NCI-H774 (cell line): ENCODE results near the gene ZNFX1.
"Not testable (repeated sequence)": the region's sequence is repeated elsewhere in the genome, so short reads cannot be mapped to it uniquely, and the experiment has no call there.

Source experiments
- DNase-seq: peaks from one replicate; lab custom pipeline; 2025; lab: John Stamatoyannopoulos, UW

Gene ZNFX1

GRCh38 chr20:49278036-49278817 is at the start of gene ZNFX1:
Gene ZNFX1, minus strand, starts transcription at chr20:49278057. Its CDS starts 2,218 bp downstream, at chr20:49275839.
- peak; percentile 97 for DNase-seq

- no peak for DNase-seq
These were observed 48.2 kb upstream of the ZNFX1 start for GRCh38 chr20:49326026-49326425.

GRCh38 chr20:49324306-49324705 is 46.4 kb upstream of the ZNFX1 start:
- DNase-seq: no peak

- DNase-seq: no peak
These were observed 45.9 kb upstream of the ZNFX1 start for GRCh38 chr20:49323622-49324238.

- DNase-seq: no peak
These were observed 42.6 kb upstream of the ZNFX1 start for GRCh38 chr20:49320460-49320859.

GRCh38 chr20:49319208-49319809 is 41.5 kb upstream of the ZNFX1 start:
- DNase-seq: no peak

GRCh38 chr20:49318430-49319207 is 40.8 kb upstream of the ZNFX1 start:
- DNase-seq: no peak

- no peak for DNase-seq
These were observed 40.2 kb upstream of the ZNFX1 start for GRCh38 chr20:49318091-49318429.

- DNase-seq: no peak
These were observed 38.8 kb upstream of the ZNFX1 start for GRCh38 chr20:49316704-49317103.

GRCh38 chr20:49315580-49315979 is 37.7 kb upstream of the ZNFX1 start:
- no peak for DNase-seq

- not testable (repeated sequence) for DNase-seq
These were observed 36.2 kb upstream of the ZNFX1 start for GRCh38 chr20:49314052-49314451.

GRCh38 chr20:49313283-49313682 is 35.4 kb upstream of the ZNFX1 start:
- no peak for DNase-seq

GRCh38 chr20:49312661-49313060 is 34.8 kb upstream of the ZNFX1 start:
- no peak for DNase-seq

GRCh38 chr20:49310705-49311104 is 32.8 kb upstream of the ZNFX1 start:
- DNase-seq: no peak

GRCh38 chr20:49308875-49309274 is 31.0 kb upstream of the ZNFX1 start:
- no peak for DNase-seq

GRCh38 chr20:49306903-49307620 is 29.2 kb upstream of the ZNFX1 start:
- DNase-seq: no peak

- DNase-seq: no peak
These were observed 25.3 kb upstream of the ZNFX1 start for GRCh38 chr20:49303065-49303552.

- DNase-seq: no peak
These were observed 20.0 kb upstream of the ZNFX1 start for GRCh38 chr20:49297605-49298530.

GRCh38 chr20:49294002-49294654 is 16.3 kb upstream of the ZNFX1 start:
- not testable (repeated sequence) for DNase-seq

GRCh38 chr20:49293122-49293521 is 15.3 kb upstream of the ZNFX1 start:
- no peak for DNase-seq
